NB4 (cell line): ENCODE measurements around the gene CCDC85C.

ENCODE experiments used
- CTCF ChIP-seq: IDR thresholded peaks from one replicate; pipeline ENCODE4 v1.5.1; 2012; ENCODE audit warnings: low read depth, low read length
- MAX ChIP-seq: IDR thresholded peaks from 2 replicates; pipeline ENCODE4 v1.6.1; 2011; ENCODE audit warnings: low read depth, low read length
- POLR2A ChIP-seq: IDR thresholded peaks from 2 replicates; pipeline ENCODE4 v1.6.1; 2011; ENCODE audit warnings: mild to moderate bottlenecking; ENCODE audit not compliant: insufficient read length; ENCODE audit errors: extremely low read depth

GRCh38 chr14:99590746-99591555 is 13.1 kb downstream of the CCDC85C start:
- TF ChIP-seq CTCF (no peak), POLR2A (no peak), MAX (no peak)
